H1 (cell line): Measurements from ENCODE around the gene ANGPTL2. TPM values are rescaled to one million over a fixed set of nuclear protein-coding genes. Genes with fewer than 3 reads are reported as not detected.

Experiments
- ATF3 ChIP-seq: IDR thresholded peaks from 2 replicates; pipeline ENCODE4 v1.6.1; 2011; ENCODE audit warnings: low read depth, mild to moderate bottlenecking, low read length; ENCODE audit not compliant: insufficient read depth
- BACH1 ChIP-seq: IDR thresholded peaks from 2 replicates; pipeline ENCODE4 v1.6.1; 2012; ENCODE audit warnings: low read length, improper control_type of control experiment
- CHD2 ChIP-seq: IDR thresholded peaks from 2 replicates; pipeline ENCODE4 v1.6.1; 2012; ENCODE audit warnings: low read length, improper control_type of control experiment
- JUND ChIP-seq: IDR thresholded peaks from 2 replicates; pipeline ENCODE4 v1.6.1; 2011; ENCODE audit warnings: mild to moderate bottlenecking, improper control_type of control experiment, low read length
- RAD21 ChIP-seq, 2 experiments: IDR thresholded peaks in 1 of 2; conservative IDR thresholded peaks in 1 of 2; 2 replicates each; pipeline ENCODE4 v1.6.1; 2011; ENCODE audit warnings: low read depth in 2 of 2, low read length in 2 of 2, improper control_type of control experiment in 1 of 2, inconsistent platforms in 1 of 2, mild to moderate bottlenecking in 1 of 2, moderate library complexity in 1 of 2
- RFX5 ChIP-seq: IDR thresholded peaks from 2 replicates; pipeline ENCODE4 v1.6.1; 2011; ENCODE audit warnings: low read depth, low read length, improper control_type of control experiment, borderline replicate concordance
- SP1 ChIP-seq: IDR thresholded peaks from 2 replicates; pipeline ENCODE4 v1.6.1; 2011; ENCODE audit warnings: low read depth, low read length
- TAF7 ChIP-seq: optimal IDR thresholded peaks from 2 replicates; pipeline ENCODE3; 2011; ENCODE audit warnings: low read depth, mild to moderate bottlenecking, inconsistent platforms, low read length, moderate library complexity, borderline replicate concordance
- TBP ChIP-seq: IDR thresholded peaks from 2 replicates; pipeline ENCODE4 v1.6.1; 2011; ENCODE audit warnings: low read depth, low read length, improper control_type of control experiment
- YY1 ChIP-seq: IDR thresholded peaks from 2 replicates; pipeline ENCODE4 v1.6.1; 2011; ENCODE audit warnings: low read depth, mild to moderate bottlenecking, low read length
- polyA plus RNA-seq, 7 experiments: library from polyadenylated mRNA; depleted of rRNA in 3 of 7; stranded (reverse) in 5 of 7; unstranded in 2 of 7; fragments of >200 nt in 5 of 7; fragments of 200-250 nt in 2 of 7; gene quantifications; 1 replicate in 5 of 7; 2 replicates in 1 of 7; 4 replicates in 1 of 7; pipeline versions ENCODE4 v1.2.1 to v1.2.3, GENCODE V29; 2011 to 2013; ENCODE audit warnings: missing spikeins in 2 of 7, mixed read lengths in 2 of 7
- total RNA-seq: library from RNA; stranded (reverse); fragmentation: NEBNext Ultra II Directional; extraction: Animal tissue kit (Norgen Biotek cat#: 25700); gene quantifications from 2 replicates; pipeline ENCODE4 v1.2.1, GENCODE V29; 2021

ANGPTL2 gene
- total and polyA plus RNA-seq, 2 of the 8 experiments (the other 6 are each of a cell fraction or from before 2014, with no cell fraction given), result 9.0 to 10.6 TPM

DNA sequence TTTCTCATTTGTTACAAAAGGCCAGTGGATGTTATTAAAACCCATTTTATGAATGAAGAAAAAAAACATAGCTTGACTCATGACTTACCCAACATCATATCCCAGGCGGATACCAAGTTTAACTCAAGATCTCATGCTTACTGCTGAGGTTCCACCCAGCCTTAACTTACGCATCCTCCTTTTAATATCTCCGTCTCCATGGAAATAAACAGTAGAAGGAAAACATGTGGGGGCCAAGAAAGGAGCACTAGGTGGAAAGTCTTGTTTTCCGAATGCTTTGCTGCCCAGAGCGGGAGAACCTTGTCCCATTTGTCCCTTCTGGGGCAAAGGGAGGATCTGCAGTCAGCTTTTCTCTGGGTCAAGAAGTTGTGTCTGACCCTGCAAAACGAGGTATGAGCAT, 44.1 kb downstream of the ANGPTL2 start (continued):
- TF ChIP-seq YY1 (no peak), JUND (no peak), CHD2 (no peak), TBP (no peak), TAF7 (no peak), RAD21 (IDR thresholded peaks at IDR 0.05 in 1 of 2, conservative IDR thresholded peaks at IDR 0.05 in 1 of 2; ENCODE audit: low read depth in 2 of 2, low read length in 2 of 2) (no peak), BACH1 (no peak), ATF3 (no peak), SP1 (no peak), RFX5 (no peak)
